ENCODE data around the gene SATB2.

Gene SATB2

GRCh38 chr2:199336546-199336945 lies 121.2 kb downstream of the SATB2 start:
- in situ Hi-C loops (cut with MboI; ENCODE audit: low sequenced_read_pairs) = no loop called here

- in situ Hi-C loops (cut with MboI; ENCODE audit: low sequenced_read_pairs) = no loop called here
Measured at GRCh38 chr2:199335502-199335901, 122.2 kb downstream of the SATB2 start.

- in situ Hi-C loops (cut with MboI; ENCODE audit: low sequenced_read_pairs) = no loop called here
Measured at GRCh38 chr2:199329466-199329865, 128.3 kb downstream of the SATB2 start.

- in situ Hi-C loops (cut with MboI; ENCODE audit: low sequenced_read_pairs) = no loop called here
Measured at GRCh38 chr2:199329031-199329430, 128.7 kb downstream of the SATB2 start.

GRCh38 chr2:199325881-199326280 lies 131.9 kb downstream of the SATB2 start:
- in situ Hi-C loops (cut with MboI; ENCODE audit: low sequenced_read_pairs) = no loop called here

- in situ Hi-C loops (cut with MboI; ENCODE audit: low sequenced_read_pairs) = no loop called here
Measured at GRCh38 chr2:199322151-199322550, 135.6 kb downstream of the SATB2 start.

- in situ Hi-C loops (cut with MboI; ENCODE audit: low sequenced_read_pairs) = no loop called here
Measured at GRCh38 chr2:199317646-199318045, 140.1 kb downstream of the SATB2 start.

GRCh38 chr2:199316851-199317250 lies 140.9 kb downstream of the SATB2 start:
- in situ Hi-C loops (cut with MboI; ENCODE audit: low sequenced_read_pairs) = no loop called here

GRCh38 chr2:199315299-199316179 lies 142.2 kb downstream of the SATB2 start:
- in situ Hi-C loops (cut with MboI; ENCODE audit: low sequenced_read_pairs) = no loop called here

GRCh38 chr2:199312931-199313330 lies 144.8 kb downstream of the SATB2 start:
- in situ Hi-C loops (cut with MboI; ENCODE audit: low sequenced_read_pairs) = no loop called here

- in situ Hi-C loops (cut with MboI; ENCODE audit: low sequenced_read_pairs) = no loop called here
Measured at GRCh38 chr2:199310771-199311585, 146.8 kb downstream of the SATB2 start.

GRCh38 chr2:199309973-199310372 lies 147.8 kb downstream of the SATB2 start:
- in situ Hi-C loops (cut with MboI; ENCODE audit: low sequenced_read_pairs) = no loop called here

- in situ Hi-C loops (cut with MboI; ENCODE audit: low sequenced_read_pairs) = no loop called here
Measured at GRCh38 chr2:199309411-199309810, 148.3 kb downstream of the SATB2 start.

GRCh38 chr2:199308567-199308966 lies 149.2 kb downstream of the SATB2 start:
- in situ Hi-C loops (cut with MboI; ENCODE audit: low sequenced_read_pairs) = no loop called here

GRCh38 chr2:199307461-199307860 lies 150.3 kb downstream of the SATB2 start:
- in situ Hi-C loops (cut with MboI; ENCODE audit: low sequenced_read_pairs) = no loop called here

- in situ Hi-C loops (cut with MboI; ENCODE audit: low sequenced_read_pairs) = no loop called here
Measured at GRCh38 chr2:199306116-199306515, 151.6 kb downstream of the SATB2 start.

GRCh38 chr2:199303728-199304177 lies 154.0 kb downstream of the SATB2 start:
- in situ Hi-C loops (cut with MboI; ENCODE audit: low sequenced_read_pairs) = no loop called here

GRCh38 chr2:199302851-199303250 lies 154.9 kb downstream of the SATB2 start:
- in situ Hi-C loops (cut with MboI; ENCODE audit: low sequenced_read_pairs) = no loop called here

GRCh38 chr2:199288424-199288823 lies 169.3 kb downstream of the SATB2 start:
- in situ Hi-C loops (cut with MboI; ENCODE audit: low sequenced_read_pairs) = no loop called here

GRCh38 chr2:199282309-199282708 lies 175.4 kb downstream of the SATB2 start:
- in situ Hi-C loops (cut with MboI; ENCODE audit: low sequenced_read_pairs) = no loop called here

- in situ Hi-C loops (cut with MboI; ENCODE audit: low sequenced_read_pairs) = no loop called here
Measured at GRCh38 chr2:199279146-199279545, 178.6 kb downstream of the SATB2 start.

- in situ Hi-C loops (cut with MboI; ENCODE audit: low sequenced_read_pairs) = no loop called here
Measured at GRCh38 chr2:199278099-199278498, 179.6 kb downstream of the SATB2 start.
